Gastroesophageal sphincter (tissue), 3 donors: ENCODE data around the gene MDM1.

Experiments used
- CTCF ChIP-seq, 4 experiments: fragments of 200-600 bp in 2 of 4; fragments of 450-650 bp in 2 of 4; sonication (generic) in 1 of 4; IDR thresholded peaks; one replicate each; pipeline ENCODE4 v1.5.1; 2017 to 2019; ENCODE audit warnings: antibody characterized with exemption in 4 of 4, mild to moderate bottlenecking in 2 of 4, moderate library complexity in 2 of 4
- EP300 ChIP-seq: sonication (generic); formaldehyde crosslinking; IDR thresholded peaks from one replicate; pipeline ENCODE4 v1.6.1; 2017; ENCODE audit warnings: antibody characterized with exemption, mild to moderate bottlenecking
- POLR2AphosphoS5 ChIP-seq: sonication (generic); formaldehyde crosslinking; IDR thresholded peaks from one replicate; pipeline ENCODE4 v1.6.1; 2017; ENCODE audit warnings: antibody characterized with exemption

DNA sequence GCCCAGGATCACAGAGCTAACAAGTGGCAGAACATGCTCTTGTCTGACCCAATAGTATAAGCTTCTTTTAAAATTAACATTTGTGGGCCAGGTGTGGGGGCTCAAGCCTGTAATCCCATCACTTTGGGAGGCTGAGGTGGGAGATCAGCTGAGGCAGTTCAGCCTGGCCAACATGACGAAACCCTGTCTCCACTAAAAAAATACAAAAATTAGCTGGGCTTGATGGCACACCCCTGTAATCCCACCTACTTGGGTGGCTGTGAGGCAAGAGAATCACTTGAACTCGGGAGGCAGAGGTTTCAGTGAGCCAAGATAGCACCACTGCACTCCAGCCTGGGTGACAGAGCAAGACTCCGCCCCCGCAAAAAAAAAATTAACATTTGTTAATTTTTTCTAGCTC lies 45.8 kb downstream of the MDM1 start:
- no peak for TF ChIP-seq CTCF (IDR thresholded peaks at IDR 0.05)
- no peak for TF ChIP-seq POLR2AphosphoS5
- no peak for TF ChIP-seq EP300
